Measurements from ENCODE around the gene CACNG5. TPM values are rescaled to one million over a fixed set of nuclear protein-coding genes. Genes with fewer than 3 reads are reported as not detected.

Gene CACNG5
- total and polyA plus RNA-seq, 7 donors = 1.1 TPM; not detected in 6

DNA sequence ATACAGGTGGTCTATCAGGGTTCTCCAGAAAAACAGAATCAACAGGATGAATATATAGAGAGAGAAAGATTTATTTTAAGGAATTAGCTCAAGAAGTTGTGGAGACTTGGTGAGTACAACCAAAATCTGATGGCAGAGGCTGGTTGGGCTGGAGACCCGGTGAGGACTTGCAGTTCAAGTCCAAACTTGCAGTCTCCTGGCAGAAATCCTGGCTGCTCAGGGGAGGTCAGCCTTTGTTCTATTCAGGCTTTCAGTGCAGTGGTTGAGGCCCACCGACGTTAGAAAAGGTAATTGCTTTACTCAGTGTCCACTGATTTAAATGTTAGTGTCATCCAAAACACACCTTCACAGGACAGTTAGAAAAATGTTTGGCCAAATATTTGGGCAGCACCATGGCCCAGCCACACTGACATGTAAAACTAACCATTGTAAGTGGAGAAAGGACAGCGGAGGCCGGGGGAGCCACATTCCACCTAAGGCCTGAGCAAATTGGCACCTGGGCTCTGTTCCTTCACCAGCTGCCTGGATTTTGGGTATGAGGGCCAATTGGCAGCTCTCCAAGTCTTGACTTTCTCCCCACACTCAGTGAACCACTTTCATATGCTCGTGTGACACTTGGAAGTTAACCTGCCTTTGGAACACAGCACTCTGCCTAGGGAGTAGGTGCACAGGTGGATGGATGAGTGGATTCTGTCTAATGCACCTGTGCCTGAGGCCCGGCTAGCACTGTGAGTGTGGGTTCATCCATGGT lies 54.7 kb downstream of the CACNG5 start:
- no peaks in the 10 kb centered on the region for H3K36me3 ChIP-seq
- no peaks in the 10 kb centered on the region for H3K27me3 ChIP-seq
- intact Hi-C loops (cut with DNase I) = no loop called here
- H3K9me3 ChIP-seq = no peaks in the 10 kb centered on the region
- no peaks in the 10 kb centered on the region for H3K4me1 ChIP-seq
- TF ChIP-seq EP300 (IDR thresholded peaks at IDR 0.05) (no peak), POLR2A (IDR thresholded peaks at IDR 0.05) (no peak), POLR2AphosphoS5 (IDR thresholded peaks at IDR 0.05) (no peak)
- TF ChIP-seq, protein P1, sequence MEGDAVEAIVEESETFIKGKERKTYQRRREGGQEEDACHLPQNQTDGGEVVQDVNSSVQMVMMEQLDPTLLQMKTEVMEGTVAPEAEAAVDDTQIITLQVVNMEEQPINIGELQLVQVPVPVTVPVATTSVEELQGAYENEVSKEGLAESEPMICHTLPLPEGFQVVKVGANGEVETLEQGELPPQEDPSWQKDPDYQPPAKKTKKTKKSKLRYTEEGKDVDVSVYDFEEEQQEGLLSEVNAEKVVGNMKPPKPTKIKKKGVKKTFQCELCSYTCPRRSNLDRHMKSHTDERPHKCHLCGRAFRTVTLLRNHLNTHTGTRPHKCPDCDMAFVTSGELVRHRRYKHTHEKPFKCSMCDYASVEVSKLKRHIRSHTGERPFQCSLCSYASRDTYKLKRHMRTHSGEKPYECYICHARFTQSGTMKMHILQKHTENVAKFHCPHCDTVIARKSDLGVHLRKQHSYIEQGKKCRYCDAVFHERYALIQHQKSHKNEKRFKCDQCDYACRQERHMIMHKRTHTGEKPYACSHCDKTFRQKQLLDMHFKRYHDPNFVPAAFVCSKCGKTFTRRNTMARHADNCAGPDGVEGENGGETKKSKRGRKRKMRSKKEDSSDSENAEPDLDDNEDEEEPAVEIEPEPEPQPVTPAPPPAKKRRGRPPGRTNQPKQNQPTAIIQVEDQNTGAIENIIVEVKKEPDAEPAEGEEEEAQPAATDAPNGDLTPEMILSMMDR (IDR thresholded peaks at IDR 0.05) = no peak
- DNase-seq = no peak
- H3K27ac ChIP-seq = no peak overlapping the region
- no peak overlapping the region for H3K4me3 ChIP-seq
- WGBS, 2 donors = 89 to 91% methylated on average over 7 of the region's 7 CpGs

DNA sequence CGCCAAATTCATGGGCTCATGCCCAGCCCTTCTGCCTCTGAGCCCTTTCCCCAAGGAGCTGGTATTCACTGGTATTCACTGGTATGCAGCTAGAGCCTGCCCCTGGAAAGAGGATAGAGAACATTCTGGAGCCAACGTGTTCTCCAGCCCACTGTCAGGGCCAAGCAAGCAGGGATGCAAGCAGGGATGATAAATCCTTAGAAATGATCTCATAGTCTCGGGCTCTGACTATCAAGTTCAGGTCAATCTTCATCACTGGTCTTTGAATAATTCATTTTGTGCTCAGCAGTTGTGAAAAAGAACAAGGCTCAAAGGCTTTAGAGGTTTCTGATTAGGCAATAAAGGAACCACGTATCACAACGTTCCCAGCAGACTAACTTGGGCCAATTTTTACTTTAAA lies 57.3 kb downstream of the CACNG5 start:
- Histone ChIP-seq H3K27me3 (no peaks in the 10 kb centered on the region), H3K27ac (no peak overlapping the region), H3K36me3 (no peaks in the 10 kb centered on the region), H3K4me3 (no peak overlapping the region), H3K4me1 (no peaks in the 10 kb centered on the region), H3K9me3 (no peaks in the 10 kb centered on the region)
- TF ChIP-seq, protein P1 (IDR thresholded peaks at IDR 0.05) = no peak
- TF ChIP-seq POLR2A (IDR thresholded peaks at IDR 0.05) = no peak
- no peak for TF ChIP-seq POLR2AphosphoS5 (IDR thresholded peaks at IDR 0.05)
- TF ChIP-seq EP300 (IDR thresholded peaks at IDR 0.05) = no peak
- WGBS, 2 donors = 68 to 72% methylated on average over 5 of the region's 5 CpGs
- DNase-seq = no peak
- intact Hi-C loops (cut with DNase I) = no loop called here

DNA sequence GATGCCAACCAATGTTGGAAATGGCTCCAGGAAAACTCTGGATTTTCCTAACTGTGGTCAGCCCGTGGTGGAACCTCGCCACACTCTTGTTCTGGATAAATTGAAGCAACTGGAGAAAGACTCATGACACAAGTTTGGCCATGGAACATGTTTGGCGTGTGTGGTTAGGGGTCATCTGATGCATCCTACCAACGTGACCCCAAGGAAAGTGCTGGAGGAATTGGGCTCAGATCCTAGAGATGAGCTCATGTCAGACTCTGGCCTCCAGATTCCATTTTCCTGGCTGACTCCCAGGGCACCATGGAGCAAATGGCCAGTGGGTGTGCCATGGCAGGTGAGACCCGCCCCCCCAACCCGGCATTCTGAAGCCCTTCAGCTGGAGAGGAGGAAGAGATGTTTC lies 58.5 kb downstream of the CACNG5 start:
- Histone ChIP-seq H3K4me3 (no peak overlapping the region), H3K9me3 (no peaks in the 10 kb centered on the region), H3K27me3 (no peaks in the 10 kb centered on the region), H3K4me1 (no peaks in the 10 kb centered on the region), H3K36me3 (no peaks in the 10 kb centered on the region), H3K27ac (no peak overlapping the region)
- TF ChIP-seq POLR2AphosphoS5 (IDR thresholded peaks at IDR 0.05) (no peak), EP300 (IDR thresholded peaks at IDR 0.05) (no peak), POLR2A (IDR thresholded peaks at IDR 0.05) (no peak)
- TF ChIP-seq, protein P1 (IDR thresholded peaks at IDR 0.05) = no peak
- WGBS, 2 donors = 57 to 82% methylated on average over 6 of the region's 6 CpGs
- no peak for DNase-seq
- intact Hi-C loops (cut with DNase I) = no loop called here

DNA sequence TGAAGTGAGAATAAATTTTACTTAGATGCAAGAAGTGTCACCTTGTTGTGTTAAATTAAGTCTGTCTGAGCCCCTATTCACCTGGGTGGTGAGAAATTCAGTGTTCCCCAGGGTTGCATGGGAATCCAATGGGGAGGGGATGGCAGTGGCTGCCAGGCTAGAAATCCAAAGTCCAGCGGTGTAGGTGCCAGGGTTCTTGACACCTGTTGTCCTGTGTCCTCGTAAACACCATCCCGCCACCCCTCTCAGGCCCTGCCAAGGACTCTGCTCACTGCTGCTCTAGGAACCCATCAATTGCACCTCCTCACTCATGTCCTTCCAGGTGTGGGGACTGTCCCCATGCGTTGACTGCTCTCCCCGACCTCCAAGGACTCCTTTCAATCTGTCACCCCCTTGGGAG lies 58.9 kb downstream of the CACNG5 start:
- DNase-seq = no peak
- Histone ChIP-seq H3K27ac (no peak overlapping the region), H3K36me3 (no peaks in the 10 kb centered on the region), H3K4me3 (no peak overlapping the region), H3K4me1 (no peaks in the 10 kb centered on the region), H3K9me3 (no peaks in the 10 kb centered on the region), H3K27me3 (no peaks in the 10 kb centered on the region)
- 64 to 76% methylated on average over 5 of the region's 5 CpGs for WGBS, 2 donors
- intact Hi-C loops (cut with DNase I) = no loop called here
- no peak for TF ChIP-seq POLR2AphosphoS5 (IDR thresholded peaks at IDR 0.05)
- no peak for TF ChIP-seq POLR2A (IDR thresholded peaks at IDR 0.05)
- no peak for TF ChIP-seq EP300 (IDR thresholded peaks at IDR 0.05)
- TF ChIP-seq, protein P1 (IDR thresholded peaks at IDR 0.05) = no peak

DNA sequence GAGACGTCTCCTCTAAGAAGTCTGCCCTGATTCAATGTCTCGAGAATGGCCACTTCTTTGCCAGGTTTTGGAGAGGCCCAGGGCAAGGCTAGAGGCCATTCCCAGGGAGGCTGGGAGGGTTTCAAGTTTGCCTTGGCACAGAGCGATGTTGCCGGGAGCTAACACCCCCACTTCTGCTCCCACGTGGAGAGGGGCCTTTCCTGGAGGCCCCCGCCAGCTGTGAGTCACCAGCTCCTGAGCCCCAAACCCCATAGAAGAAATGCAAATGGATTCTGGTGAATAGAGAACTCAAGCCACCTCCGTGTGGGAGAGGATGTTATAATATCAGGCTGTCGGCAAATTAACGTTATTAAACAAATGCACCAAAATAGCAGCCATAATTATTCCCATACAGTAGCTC lies 62.2 kb downstream of the CACNG5 start:
- no peak for DNase-seq
- H3K4me3 ChIP-seq = no peak overlapping the region
- intact Hi-C loops (cut with DNase I) = no loop called here
- TF ChIP-seq, protein P1 (IDR thresholded peaks at IDR 0.05) = no peak
- TF ChIP-seq POLR2AphosphoS5 (IDR thresholded peaks at IDR 0.05) (no peak), POLR2A (IDR thresholded peaks at IDR 0.05) (no peak), EP300 (IDR thresholded peaks at IDR 0.05) (no peak)
- H3K27ac ChIP-seq = no peak overlapping the region
- H3K9me3 ChIP-seq = no peaks in the 10 kb centered on the region
- H3K27me3 ChIP-seq = no peaks in the 10 kb centered on the region
- H3K36me3 ChIP-seq = no peaks in the 10 kb centered on the region
- no peaks in the 10 kb centered on the region for H3K4me1 ChIP-seq
- WGBS, 2 donors = 76 to 80% methylated on average over 9 of the region's 9 CpGs

Measured in sigmoid colon (tissue), 7 donors.